Activated CD4-positive, alpha-beta T cell treated with anti-CD3 and anti-CD28 coated beads, Interleukin-2, Interleukin-4, amounts not matched to agents 100 ng/mL and 50 ng/mL, durations not matched to agents 16 hours and 8 hours (primary cell): ENCODE data around the gene CUEDC1.
"Not testable (repeated sequence)": the region's sequence is repeated elsewhere in the genome, so short reads cannot be mapped to it uniquely, and the experiment has no call there.

ENCODE experiments used
- DNase-seq: peaks from one replicate; pipeline ENCODE4 v3.0.0-alpha.2; 2020; ENCODE audit warnings: low spot score

The CUEDC1 gene

DNA sequence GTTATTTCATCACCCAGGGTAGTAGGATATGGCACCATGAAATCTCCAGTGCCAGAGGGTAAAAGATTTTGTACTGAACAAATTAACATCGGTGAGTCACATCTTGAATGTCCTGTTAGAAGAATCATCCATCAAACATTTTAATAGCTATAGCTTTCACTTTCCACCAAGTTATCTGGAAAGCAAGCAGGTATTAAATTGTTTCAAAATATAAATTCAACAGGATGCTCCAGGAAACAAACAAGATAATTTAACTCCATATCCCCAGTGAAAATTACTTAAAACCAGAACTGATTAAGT is 30.4 kb upstream of the CUEDC1 start:
- no peak for DNase-seq

DNA sequence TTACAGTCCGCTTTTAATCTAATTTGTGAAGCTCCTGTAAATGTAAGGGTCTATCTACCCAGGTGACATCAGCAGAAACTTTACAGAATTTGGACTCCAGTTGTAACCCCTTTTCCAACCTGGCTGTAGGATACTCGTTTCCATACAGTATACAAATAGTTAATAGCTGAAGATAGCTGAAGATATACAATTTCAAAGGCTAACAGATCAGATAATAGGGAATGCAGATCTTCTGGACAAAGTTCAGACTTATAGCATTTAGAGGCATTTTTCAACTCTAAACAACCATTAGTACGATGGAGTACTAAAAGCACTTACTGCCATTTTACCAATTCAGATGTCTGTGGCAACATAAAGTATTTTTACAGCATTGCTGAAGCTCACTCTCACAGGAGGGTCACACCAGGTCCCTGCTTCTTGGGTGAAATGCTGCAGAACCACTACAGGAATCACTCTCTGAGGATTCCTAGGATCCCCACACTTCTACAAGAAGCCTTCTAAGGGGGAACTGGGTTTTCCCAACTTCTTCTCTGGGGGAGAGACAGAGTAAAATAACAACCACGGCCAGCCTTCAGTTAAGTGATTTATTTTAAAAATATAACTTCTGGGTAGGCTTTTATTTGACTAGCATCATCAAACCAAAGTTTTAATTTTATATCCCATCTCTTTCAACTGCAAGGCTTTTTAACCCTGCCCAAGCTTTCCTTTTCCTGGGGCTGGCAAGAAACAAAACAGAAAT is 29.9 kb upstream of the CUEDC1 start:
- DNase-seq: no peak

DNA sequence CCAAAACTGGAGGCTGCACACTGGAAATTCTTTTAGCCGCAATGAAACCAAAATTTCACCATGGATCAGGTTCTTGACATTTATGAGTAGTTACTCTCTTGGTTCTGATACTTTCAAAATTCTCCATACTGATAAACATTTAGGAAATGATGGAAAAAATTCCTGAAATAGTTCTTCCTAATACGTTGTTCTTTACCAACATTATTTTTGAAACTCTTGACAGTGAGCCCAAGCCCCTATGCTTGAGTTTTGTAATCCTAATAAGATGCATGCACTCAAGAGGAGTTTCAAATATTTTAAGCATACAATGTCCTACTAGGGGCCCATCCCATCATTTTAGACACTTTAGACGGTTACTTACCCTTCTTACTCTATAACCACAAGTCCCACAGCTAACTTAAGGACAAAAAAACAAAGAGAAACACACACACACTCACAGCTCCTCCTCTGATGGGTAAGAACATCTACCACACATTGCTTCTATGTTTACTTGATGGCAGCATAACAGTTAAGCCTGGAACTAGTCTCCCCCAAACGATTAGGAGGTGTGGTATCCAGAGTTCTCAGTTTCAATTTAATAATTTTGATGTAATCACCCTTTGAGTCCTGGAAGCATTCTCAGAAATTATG is 29.2 kb upstream of the CUEDC1 start:
- DNase-seq: no peak

DNA sequence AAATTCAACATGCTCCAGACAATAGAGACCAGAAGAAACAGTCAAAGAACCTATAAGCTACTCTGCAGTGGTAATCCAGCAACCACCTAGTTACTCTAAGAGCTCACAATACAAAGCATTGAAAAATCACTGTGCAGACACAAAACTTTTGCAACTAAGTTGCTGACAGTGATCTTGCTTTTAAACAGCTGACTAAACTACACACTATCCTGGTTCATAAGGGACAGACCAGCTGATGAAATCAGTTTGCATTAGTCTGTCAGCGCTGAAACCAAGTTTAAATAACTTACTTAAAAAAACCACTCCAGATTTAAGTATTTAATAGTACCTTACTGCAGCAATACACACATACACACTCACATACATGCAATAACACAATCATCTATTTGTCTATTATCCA is 28.2 kb upstream of the CUEDC1 start:
- no peak for DNase-seq

DNA sequence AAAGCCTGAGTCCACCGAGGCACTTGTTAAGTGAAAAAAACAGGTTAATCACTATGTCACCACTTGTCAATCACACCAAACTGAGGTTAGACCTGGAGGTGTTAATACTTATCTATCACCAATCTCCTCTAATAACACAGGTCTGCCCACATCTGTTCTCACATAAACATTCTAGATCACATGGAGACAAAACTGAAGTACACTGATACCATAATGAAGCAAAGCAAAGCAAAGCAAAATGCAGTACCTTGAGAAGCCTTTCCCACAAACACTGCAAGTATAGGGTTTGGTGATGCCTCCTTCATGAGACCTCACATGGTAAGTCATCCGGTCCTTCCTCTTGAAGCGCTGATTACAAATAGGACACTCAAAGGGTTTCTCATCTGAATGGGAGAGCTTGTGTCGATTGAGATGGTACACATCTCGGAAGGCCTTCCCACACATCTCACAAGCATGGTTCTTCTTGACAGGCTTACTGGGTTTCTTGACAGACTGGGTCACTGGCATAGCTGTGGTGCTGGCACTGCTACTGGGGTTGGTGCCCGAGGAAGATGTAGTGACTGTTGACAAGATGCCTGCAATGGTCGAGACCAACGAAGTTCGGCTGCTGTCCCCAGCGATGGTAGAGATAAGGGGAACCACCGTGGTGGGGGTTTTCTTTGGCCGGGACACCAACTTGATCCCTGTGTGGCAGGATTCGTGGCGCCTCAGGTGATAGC is 27.4 kb upstream of the CUEDC1 start:
- no peak for DNase-seq

DNA sequence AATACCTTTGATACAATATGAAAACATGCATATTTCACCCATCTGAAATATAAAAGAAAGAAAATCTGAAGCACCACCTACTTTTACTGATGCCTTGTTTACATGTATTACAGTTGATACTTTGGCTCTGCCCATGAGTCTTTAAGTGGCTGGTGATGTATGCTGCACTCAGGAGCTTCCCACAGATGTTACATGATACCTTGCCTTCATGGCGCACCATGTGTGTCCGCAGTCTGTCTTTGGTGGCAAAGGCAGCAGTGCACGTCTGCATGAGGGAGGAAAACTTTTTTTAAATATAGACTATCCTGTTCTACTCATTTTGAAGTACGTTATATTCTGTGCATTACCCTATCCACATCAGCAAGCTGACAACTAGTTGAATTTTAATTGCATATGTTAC is 25.3 kb upstream of the CUEDC1 start:
- no peak for DNase-seq

DNA sequence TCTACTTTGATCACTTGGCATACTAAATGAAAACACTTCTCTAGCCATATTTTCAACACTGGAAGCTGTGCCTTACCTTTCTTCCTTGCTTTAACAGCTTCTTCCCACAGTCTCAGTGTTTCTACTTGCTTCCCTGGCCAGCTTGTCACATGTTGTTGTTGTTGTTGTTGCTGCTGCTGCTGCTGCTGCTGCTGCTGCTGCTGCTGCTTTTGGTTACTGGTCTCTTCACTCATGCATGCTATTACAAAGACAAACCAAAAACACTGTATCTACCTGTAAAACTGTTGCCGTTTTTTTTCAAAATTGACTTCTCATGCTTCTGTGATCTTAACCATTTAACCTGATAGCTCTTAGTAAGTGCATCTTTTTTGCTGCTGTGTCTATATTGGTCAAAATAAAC is 23.9 kb upstream of the CUEDC1 start:
- DNase-seq: no peak

DNA sequence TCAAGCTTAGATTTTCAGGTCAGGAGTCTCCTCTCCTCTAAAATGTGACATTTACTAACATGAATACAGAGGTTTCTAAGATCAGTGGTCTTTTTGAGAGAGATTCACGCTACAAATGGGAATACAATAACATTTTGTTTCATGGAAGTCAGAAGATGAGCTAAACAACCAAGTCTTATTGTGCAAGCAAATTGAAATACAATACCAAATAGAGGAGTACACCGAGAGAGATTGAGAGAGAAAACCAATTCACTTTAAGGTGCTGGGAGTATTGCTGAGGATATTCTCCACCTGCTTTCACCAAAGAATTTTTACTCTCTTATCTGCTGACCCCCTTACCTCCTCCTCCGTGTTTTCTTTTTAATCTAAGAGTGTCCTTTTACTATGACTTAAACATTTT is 21.4 kb upstream of the CUEDC1 start:
- DNase-seq: no peak

DNA sequence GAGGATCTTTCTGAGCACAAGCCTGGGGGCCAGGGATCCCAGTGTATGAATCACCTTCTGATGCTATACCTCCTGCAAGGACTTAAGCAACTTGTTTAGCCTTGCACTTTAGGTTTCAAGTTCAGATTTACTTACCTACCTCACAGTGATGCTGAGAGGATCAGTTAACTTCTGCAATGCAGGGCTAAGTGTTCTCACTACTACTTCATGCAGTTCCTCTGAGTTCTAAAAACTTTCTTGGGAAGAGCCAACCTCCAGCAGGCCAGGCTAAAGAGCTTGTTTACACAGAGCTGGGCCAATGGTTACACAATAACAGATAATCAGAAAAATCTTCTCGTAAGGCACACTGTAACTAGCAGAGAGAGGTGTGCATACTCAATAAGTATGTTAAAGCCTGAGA is 19.8 kb upstream of the CUEDC1 start:
- DNase-seq: no peak

DNA sequence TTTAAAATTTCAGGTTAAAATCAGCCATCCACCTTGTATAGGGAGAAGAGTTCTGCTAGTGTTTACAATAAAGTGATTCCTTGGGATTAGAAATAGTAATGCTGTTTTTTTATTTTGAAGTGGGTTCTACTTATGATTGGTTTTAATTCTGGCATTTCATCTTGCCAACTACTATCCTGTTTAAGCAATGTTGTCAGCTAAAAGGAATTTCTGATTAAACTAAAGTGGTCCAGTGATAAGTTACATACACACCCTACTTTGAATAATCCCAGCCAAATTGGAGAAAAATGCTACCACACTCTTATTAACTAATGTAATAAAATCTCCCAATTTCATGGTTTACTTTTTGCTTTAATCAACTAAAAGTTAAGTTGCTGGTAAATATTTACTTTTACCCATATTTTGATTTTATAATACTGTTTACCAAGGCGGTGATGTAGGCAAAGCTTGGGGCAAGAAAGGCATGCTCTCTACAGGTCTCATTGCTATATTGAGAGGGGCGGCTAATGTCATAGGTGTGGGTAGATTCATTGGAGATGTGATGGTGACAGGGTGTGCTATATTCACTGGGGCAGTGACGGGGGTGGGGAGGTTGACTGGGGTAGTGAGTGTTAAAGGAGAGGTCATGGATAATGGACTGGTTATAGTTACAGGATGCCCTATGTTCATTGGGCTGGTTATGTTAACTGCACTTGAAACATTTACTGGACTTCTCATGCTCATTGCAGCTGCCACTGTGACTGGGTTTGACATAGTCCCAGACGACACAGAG is 19.0 kb upstream of the CUEDC1 start:
- DNase-seq: not testable (repeated sequence)

DNA sequence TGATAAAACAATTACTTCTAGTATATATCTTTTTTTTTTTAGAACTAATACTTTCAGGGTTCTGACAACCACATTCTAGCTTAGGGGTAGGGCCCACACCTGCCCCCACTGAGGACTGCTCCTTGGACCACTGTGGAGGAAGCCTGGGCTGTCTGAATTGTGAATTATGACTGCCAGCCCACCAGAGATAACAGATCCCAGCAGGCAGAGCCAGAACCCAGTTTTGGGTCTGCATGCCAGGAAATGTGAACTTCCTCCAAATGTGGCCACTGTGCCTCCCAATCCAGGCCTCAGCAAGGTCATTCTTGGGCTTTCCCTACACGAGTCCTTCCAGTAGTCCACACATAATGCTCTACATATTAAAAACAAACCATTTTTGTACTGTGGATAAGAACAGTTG is 16.9 kb upstream of the CUEDC1 start:
- no peak for DNase-seq

DNA sequence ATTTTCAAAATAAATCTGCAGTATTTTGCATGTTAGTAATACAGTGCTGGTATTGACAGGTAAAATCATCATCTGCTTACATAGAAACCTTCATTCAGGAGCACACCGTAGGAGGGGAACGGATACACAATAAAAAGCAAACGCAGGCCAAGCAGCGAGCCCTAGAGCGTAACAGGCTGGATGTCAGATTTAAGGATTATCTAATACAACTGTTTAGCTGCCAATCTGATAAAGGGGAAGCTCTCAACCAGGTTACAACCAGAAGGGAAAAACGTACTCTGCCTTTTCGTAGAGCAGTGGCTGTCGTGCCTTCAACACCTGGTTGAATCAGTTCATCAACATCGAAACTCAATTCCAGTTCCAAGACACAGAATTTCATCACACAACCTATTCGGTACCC is 16.4 kb upstream of the CUEDC1 start:
- no peak for DNase-seq

DNA sequence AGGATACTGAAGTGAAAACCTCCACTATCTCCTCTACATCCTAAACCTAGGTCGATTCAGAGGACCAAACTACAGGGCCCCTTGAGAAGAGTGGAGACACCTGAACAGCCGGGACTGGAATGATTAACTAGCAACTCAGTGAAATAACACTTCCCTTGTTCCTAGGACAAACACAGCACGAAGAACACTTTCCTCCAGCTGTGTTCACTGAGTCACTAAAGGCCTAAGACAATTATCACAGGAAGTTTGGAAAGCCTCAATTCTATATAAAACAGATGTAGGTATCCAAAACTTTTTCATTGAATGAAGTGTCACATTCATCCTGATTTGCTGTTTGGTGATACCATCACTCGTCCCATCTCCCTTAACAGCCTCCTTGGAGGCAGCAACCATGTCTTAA is 15.5 kb upstream of the CUEDC1 start:
- DNase-seq: no peak

DNA sequence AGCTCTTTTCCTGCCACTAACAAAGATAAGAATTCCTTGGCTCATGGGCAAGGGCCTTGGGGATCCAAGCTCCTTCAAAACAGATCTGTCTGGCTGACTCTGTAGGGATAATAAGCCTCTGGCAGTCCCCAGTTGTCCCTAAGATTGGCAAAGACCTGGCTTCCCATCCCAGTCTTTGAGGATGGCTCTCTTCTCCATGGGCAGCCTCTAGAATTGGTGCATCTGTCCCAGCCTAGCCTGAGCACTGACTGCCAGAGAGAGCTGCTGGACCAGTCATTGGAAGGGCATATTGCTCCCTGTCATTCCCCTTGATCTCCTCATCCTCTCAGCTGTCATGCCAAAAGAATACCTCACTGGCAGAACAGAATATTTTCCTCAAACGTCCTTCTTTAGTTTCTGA is 13.2 kb upstream of the CUEDC1 start:
- DNase-seq: no peak

DNA sequence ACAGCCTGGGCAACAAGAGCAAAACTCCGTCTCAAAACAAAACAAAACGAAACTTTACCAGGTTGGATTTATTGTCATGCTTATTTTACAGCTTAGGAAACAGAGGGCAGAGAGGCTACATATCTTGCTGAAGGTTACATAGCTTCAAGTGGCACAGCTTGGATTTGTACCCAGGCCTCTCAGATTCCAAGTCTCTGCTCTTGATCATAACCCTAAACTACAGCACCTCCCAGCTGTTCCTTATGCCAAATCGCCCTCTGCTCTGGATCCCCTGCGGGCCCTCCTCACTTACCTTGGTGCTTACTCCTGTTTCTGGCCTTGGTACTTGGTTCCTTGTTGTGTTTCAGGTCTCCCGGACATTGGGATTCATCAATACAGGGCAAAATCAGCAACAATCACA is 11.7 kb upstream of the CUEDC1 start:
- no peak for DNase-seq

DNA sequence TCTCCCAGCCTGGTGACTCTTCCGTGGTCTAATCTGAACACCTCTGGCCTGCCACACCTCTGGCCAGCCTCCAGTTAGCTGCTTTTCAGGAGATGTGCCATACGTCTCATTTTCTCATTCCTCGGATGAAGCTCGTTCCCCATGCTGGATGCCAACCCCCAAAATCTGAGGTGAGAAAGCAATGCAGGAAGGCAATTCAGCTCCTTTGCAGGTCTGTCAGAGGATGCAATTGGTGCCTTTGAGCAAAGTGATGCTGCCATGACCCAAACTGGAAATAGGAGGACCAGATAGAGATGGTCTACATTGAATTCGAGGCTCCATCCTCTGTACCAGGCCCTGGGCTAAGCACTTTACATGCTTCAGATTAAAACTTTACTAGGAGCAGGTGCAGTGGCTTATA is 11.0 kb upstream of the CUEDC1 start:
- DNase-seq: no peak

DNA sequence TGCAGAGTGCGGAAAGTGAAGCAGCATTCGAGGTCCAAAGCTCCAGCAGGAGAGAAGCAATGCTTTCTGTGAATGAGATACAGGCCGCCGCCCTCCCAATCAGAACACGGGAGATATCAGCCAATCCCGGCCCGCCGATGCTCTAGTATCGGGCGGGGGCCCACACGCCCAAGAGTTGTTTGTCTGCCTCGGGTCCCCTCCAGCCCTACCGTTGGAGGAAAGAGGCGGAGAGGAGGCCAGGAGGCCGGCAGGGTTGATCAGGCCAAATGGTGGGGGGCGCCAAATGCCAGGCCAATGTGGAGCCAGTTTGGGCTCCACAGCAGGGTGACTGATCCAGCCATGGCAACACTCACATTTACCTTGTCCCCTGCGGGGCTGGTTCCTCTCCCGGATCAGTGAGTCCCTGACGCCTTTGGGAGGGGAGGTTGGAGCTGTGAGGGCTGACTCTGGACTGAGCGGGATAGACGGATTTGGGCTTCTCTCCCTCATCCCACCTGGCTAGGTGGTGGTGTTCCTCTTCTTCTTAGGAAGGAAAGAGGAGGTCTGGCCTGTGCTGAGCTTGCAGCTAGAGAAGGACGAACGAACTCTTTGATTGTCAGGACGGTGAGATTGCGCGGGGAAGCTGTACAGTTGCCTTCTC is 10.4 kb upstream of the CUEDC1 start:
- no peak for DNase-seq

DNA sequence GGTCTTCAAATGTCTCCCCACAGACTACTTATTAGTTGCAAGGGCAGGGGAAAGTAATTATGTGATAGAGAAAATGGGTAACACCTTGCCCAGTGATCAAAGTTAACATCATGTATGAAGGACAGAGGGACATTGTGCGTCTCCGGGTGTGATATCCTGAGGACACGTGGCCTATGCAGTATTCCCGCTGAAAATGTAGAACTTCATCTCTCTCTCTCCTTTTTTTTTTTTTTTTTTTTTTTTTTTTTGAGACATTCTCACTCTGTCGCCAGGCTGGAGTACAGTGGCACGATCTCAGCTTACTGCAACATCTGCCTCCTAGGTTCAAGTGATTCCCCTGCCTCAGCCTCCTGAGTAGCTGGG is 7.9 kb upstream of the CUEDC1 start:
- no peak for DNase-seq

DNA sequence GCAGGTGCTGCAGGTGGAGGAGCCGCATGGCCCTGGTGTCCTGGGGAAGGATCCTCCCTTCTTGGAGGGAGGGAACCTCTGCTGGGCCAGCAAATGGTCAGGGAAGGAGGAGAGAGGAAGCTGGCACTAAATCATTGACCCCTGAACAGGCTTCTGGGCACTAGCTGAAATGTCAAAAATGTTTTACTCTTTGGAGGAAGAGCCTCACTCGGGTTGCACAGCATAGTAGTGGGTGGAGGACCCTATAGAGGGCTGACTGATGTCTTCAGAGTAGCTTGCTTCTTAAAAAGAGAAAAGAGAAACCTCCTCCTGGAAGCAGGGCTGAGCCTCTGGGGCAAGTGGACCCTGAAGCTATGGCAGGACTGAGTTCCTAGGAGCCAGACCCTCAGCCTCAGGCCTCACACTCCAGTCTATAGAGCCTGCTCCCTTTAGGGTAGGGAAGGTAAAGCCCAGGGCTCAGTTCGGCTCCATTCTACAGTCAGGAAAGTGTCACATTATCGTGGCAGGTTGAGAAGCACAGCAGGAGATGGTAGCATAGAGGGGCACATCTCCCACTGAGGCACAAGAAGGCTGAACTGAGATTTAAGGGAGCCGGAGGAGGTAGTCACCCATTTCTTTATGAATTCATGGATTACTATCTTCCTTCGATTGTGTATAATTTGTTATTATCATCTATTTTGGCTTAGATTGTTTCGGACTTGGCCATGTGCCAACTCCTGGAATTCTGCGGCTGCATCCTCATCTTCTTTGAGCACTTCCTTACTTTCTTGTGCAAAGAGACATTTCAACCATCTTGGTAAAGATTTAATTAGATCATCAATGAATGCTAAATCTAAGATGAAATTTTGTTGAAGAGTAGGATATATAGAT is 7.3 kb upstream of the CUEDC1 start:
- no peak for DNase-seq

DNA sequence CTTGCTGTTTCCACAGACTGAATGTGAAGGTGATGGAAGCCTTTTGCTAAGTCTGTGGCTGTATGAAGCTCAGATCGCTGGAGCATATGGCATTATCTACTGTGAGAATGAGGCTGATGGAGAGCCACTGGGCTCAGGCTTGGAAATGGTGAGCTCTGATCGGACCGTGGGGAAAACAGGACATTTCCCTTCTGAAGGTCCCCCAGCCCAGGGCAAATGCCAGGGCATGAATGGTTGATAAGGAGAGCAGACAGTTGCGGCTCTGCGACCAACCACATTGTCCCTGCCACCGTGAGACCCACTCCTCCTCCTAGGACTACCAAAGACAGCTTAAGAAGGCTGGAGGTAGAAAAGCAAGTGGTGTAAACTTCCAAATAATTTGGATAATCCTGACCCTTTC is 4.7 kb upstream of the CUEDC1 start:
- DNase-seq: no peak

DNA sequence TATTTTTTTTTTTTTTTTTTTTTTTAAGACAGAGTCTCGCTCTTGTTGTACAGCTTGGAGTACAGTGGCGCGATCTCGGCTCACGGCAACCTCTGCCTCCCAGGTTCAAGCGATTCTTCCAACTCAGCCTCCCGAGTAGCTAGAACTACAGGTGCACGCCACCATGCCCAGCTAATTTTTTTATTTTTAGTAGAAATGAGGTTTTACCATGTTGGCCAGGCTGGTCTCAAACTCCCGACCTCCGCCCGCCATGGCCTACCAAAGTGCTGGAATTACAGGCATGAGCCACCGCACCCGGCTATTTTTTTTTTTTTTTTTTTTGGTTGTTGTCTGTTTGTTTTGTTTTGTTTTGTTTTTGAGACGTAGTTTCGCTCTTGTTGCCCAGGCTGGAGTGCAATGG is 3.2 kb upstream of the CUEDC1 start:
- DNase-seq: not testable (repeated sequence)

DNA sequence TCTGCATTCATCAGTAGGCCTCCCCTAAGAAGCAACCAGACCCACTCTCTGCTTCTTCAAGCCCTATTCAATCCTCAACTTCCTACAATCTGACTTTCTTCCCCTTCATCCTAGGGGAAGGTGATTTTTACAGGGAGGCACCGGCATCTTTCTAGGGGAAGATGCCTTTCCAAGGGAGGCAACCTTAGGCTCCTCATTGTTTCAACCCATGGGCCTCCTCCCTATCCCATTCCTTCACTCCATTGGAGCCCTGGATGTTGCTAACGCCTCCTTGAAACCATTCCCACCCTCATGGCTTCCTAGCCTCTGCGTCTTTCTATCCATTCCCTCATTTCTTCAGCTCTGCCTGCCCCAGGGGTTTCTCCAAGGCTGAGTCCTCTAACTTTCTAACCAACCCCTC is 2.7 kb upstream of the CUEDC1 start:
- no peak for DNase-seq
